ENCODE data around the gene NCLN. TPM values are rescaled to one million over a fixed set of nuclear protein-coding genes. Genes with fewer than 3 reads are reported as not detected.
A peak's percentile ranks its signal among the peaks of the same experiment; 100 is the strongest.

Gene NCLN
- 10 to 100 TPM; 52.1 to 56.0 TPM for total RNA-seq

DNA sequence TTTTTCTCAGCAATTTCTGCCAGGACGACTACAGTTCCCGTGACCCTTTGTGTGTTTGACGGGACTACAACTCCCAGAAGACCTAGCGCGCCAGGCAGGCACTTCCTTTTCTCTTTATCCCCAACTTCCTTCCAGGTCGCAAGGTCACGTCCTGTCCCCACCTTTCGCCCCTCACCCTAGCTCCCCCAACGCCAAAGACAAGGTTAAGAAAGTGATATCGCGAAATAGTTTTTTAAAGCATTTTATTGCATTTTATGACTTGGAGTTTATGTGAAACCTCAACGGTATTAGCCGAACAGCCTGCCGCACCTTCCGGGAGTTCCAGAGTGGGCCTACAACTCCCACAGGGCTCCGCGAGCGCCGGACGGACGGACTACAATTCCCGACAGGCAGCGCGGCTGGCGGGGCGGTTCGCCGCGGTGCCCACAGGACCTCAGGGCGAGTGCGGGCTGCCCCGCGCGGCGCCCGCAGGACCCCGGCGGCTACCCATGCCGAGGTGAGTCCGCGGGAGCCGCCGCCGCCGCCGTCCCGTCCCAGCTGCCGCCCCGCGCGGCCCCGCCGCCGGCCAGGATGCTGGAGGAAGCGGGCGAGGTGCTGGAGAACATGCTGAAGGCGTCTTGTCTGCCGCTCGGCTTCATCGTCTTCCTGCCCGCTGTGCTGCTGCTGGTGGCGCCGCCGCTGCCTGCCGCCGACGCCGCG, at the start of gene NCLN:
Gene NCLN (plus strand): TSS at position 470 of the 699 bp plus-strand sequence. CDS start 101 bp downstream, at position 571.
- H3K4me3 Mint-ChIP-seq = peak within 1 kb of the TSS; percentile 88
- POLR2A ChIA-PET = no interaction called here
- CTCF ChIA-PET = interaction anchor here (2.4 kb wide), 1 partner anchor 39 kb away, joined by 7 read pairs; no protein-coding TSS in a partner anchor
- no peaks in the 10 kb centered on the region for H3K27me3 Mint-ChIP-seq
- H3K36me3 Mint-ChIP-seq (ENCODE audit: low read depth) = peaks cover 40% of the 10 kb centered on the region
- no peaks in the 10 kb centered on the region for H3K9me3 Mint-ChIP-seq
- DNase-seq = peak; percentile 93
- H3K27ac Mint-ChIP-seq = peak within 1 kb of the TSS; percentile 89
- peaks cover 61% of the 10 kb centered on the region for H3K4me1 Mint-ChIP-seq

DNA sequence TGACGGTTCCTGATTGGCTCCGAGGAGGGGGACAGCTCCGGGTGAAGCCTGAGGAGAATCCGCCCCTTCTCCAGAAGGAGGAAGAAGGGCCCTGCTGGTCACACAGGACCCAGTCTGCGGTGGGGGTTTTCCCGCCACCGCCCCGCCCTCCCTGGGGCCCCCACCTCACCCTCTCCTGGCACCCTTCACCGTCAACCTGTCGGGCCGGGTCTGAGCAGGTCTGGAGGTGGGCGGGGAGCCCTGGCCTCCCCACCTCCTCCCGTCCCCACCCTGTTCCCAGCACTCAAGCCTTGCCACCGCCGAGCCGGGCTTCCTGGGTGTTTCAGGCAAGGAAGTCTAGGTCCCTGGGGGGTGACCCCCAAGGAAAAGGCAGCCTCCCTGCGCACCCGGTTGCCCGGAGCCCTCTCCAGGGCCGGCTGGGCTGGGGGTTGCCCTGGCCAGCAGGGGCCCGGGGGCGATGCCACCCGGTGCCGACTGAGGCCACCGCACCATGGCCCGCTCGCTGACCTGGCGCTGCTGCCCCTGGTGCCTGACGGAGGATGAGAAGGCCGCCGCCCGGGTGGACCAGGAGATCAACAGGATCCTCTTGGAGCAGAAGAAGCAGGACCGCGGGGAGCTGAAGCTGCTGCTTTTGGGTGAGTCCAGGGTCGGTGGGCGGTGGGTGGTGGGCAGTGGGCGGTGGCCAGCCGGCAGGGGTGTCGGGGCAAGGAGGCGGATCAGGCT, 49.6 kb upstream of the NCLN start, which contains the start of gene GNA15:
Gene GNA15 (plus strand): TSS at position 73 of the 723 bp plus-strand sequence. CDS start 418 bp downstream, at position 491.
- ChIA-PET CTCF (interaction anchor here (0.9 to 1.3 kb wide), 3 partner anchors 8 to 32 kb away, joined by 3 read pairs; no protein-coding TSS in a partner anchor), POLR2A (interaction anchor here (0.6 kb wide), 1 partner anchor 48 kb away, joined by 3 read pairs; no protein-coding TSS in a partner anchor)
- H3K4me1 Mint-ChIP-seq = peaks cover 55% of the 10 kb centered on the region
- H3K27me3 Mint-ChIP-seq = peaks cover 2% of the 10 kb centered on the region
- peak; percentile 48 for DNase-seq
- H3K36me3 Mint-ChIP-seq (ENCODE audit: low read depth) = peaks cover 17% of the 10 kb centered on the region
- no peaks in the 10 kb centered on the region for H3K9me3 Mint-ChIP-seq
- H3K27ac Mint-ChIP-seq = peak within 1 kb of the TSS; percentile 83
- H3K4me3 Mint-ChIP-seq = peak within 1 kb of the TSS; percentile 75

- no peak for DNase-seq
- ChIA-PET POLR2A (interaction anchor here (0.6 kb wide), 2 partner anchors 42 to 48 kb away, joined by 3 read pairs; partner anchors contain the start of gene S1PR4), CTCF (interaction anchor here (0.7 to 4.5 kb wide), 2 partner anchors 9 to 32 kb away, joined by 3 to 23 read pairs; no protein-coding TSS in a partner anchor)
- H3K27me3 Mint-ChIP-seq = peaks cover 2% of the 10 kb centered on the region
- H3K27ac Mint-ChIP-seq = peak overlapping the region; percentile 83
- H3K36me3 Mint-ChIP-seq (ENCODE audit: low read depth) = peaks cover 17% of the 10 kb centered on the region
- peaks cover 55% of the 10 kb centered on the region for H3K4me1 Mint-ChIP-seq
- H3K9me3 Mint-ChIP-seq = no peaks in the 10 kb centered on the region
- peak overlapping the region; percentile 75 for H3K4me3 Mint-ChIP-seq
Observed at GRCh38 chr19:3136684-3137055, 49.1 kb upstream of the NCLN start.

- H3K4me3 Mint-ChIP-seq = peak overlapping the region; percentile 75
- H3K36me3 Mint-ChIP-seq (ENCODE audit: low read depth) = peaks cover 17% of the 10 kb centered on the region
- POLR2A ChIA-PET = interaction anchor here (0.6 kb wide), 1 partner anchor 42 kb away, joined by 3 read pairs; the partner anchor contains the start of gene S1PR4
- DNase-seq = no peak
- H3K27me3 Mint-ChIP-seq = peaks cover 2% of the 10 kb centered on the region
- CTCF ChIA-PET = interaction anchor here (0.7 to 4.5 kb wide), 4 partner anchors 9 to 33 kb away, joined by 3 to 23 read pairs (median 5); no protein-coding TSS in a partner anchor
- H3K4me1 Mint-ChIP-seq = peaks cover 60% of the 10 kb centered on the region
- no peaks in the 10 kb centered on the region for H3K9me3 Mint-ChIP-seq
- peak overlapping the region; percentile 83 for H3K27ac Mint-ChIP-seq
Observed at GRCh38 chr19:3137119-3137518, 48.6 kb upstream of the NCLN start.

DNA sequence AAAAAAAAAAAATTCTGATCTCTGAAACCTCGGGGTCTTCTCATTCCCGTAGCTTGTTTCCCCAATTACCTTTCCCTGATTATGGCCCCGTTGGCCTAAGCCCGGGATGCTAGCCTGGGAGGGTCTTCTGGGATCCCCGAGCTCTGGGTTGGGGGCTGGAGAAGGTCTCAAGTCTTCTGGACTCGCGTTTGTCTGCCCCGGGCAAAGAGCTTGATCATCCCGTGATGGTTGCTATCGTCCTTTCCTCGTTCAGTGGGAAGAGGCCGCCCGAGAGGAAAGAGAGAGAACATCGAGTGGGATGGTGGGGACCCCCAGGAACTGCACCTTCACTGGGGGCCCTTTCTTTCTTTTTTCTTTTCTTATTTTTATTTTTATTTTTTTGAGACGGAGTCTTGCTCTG, 47.5 kb upstream of the NCLN start:
- ChIA-PET CTCF (interaction anchor here (0.7 to 4.5 kb wide), 5 partner anchors 8 to 62 kb away, joined by 3 to 23 read pairs (median 5); no protein-coding TSS in a partner anchor), POLR2A (interaction anchor here (0.7 kb wide), 1 partner anchor 1392 kb away, joined by 3 read pairs; no protein-coding TSS in a partner anchor)
- Mint-ChIP-seq H3K9me3 (no peaks in the 10 kb centered on the region), H3K27me3 (peaks cover 2% of the 10 kb centered on the region), H3K36me3 (ENCODE audit: low read depth) (peaks cover 17% of the 10 kb centered on the region), H3K27ac (no peak overlapping the region), H3K4me1 (peaks cover 58% of the 10 kb centered on the region), H3K4me3 (no peak overlapping the region)
- DNase-seq = no peak

GRCh38 chr19:3140667-3141038, 45.1 kb upstream of the NCLN start:
- Mint-ChIP-seq H3K27me3 (peaks cover 2% of the 10 kb centered on the region), H3K9me3 (no peaks in the 10 kb centered on the region), H3K4me3 (no peak overlapping the region), H3K4me1 (peaks cover 44% of the 10 kb centered on the region), H3K27ac (peak overlapping the region; percentile 46), H3K36me3 (ENCODE audit: low read depth) (peaks cover 17% of the 10 kb centered on the region)
- POLR2A ChIA-PET = no interaction called here
- CTCF ChIA-PET = interaction anchor here (0.5 to 4.5 kb wide), 5 partner anchors 11 to 297 kb away, joined by 3 to 23 read pairs (median 3); no protein-coding TSS in a partner anchor
- DNase-seq = no peak

GRCh38 chr19:3142292-3142670, 43.4 kb upstream of the NCLN start:
- ChIA-PET POLR2A (no interaction called here), CTCF (interaction anchor here (0.9 to 2.3 kb wide), 6 partner anchors 9 to 192 kb away, joined by 3 to 8 read pairs (median 3); no protein-coding TSS in a partner anchor)
- Mint-ChIP-seq H3K9me3 (no peaks in the 10 kb centered on the region), H3K36me3 (ENCODE audit: low read depth) (peaks cover 18% of the 10 kb centered on the region), H3K4me1 (peaks cover 46% of the 10 kb centered on the region), H3K27me3 (no peaks in the 10 kb centered on the region), H3K27ac (peak overlapping the region; percentile 78), H3K4me3 (no peak overlapping the region)
- no peak for DNase-seq

DNA sequence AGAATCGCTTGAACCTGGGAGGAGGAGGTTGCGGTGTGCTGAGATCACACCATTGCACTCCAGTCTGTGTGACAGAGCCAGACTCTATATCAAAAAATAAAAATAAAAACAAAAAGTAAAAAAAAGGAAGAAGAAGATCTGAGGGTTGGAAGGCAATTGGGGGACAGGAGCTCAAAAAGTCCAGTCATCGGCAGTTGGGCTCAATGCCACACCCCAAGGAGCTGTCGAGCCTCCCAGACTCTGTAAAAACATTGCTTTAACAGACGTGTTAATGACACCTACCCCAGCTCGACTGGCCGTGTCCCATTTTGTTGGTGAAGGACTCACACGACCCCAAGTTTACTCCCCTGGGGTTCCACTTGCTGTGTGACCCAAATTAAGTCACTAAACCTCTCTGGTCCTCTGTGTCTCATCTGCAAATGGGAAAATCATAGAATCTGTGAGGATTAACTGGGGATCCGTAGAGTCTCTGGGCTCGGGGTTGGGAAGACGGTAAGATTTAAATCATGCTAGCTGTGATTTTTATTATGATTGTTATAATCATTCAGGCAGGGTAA, 42.9 kb upstream of the NCLN start:
- peaks cover 17% of the 10 kb centered on the region for H3K36me3 Mint-ChIP-seq (ENCODE audit: low read depth)
- POLR2A ChIA-PET = no interaction called here

GRCh38 chr19:3145909-3146676, 39.6 kb upstream of the NCLN start:
- peaks cover 27% of the 10 kb centered on the region for H3K36me3 Mint-ChIP-seq (ENCODE audit: low read depth)
- POLR2A ChIA-PET = no interaction called here
- CTCF ChIA-PET = interaction anchor here (0.6 to 1.6 kb wide), 6 partner anchors 8 to 285 kb away, joined by 3 to 7 read pairs (median 4); partner anchors contain the start of genes GNA15 and NCLN

More for the DNA sequence above, 42.9 kb upstream of the NCLN start:
- H3K4me3 Mint-ChIP-seq = no peak overlapping the region
- H3K9me3 Mint-ChIP-seq = no peaks in the 10 kb centered on the region
- H3K4me1 Mint-ChIP-seq = peaks cover 42% of the 10 kb centered on the region
- CTCF ChIA-PET = interaction anchor here (0.9 to 2.3 kb wide), 4 partner anchors 9 to 192 kb away, joined by 3 to 8 read pairs (median 4); no protein-coding TSS in a partner anchor
- H3K27me3 Mint-ChIP-seq = no peaks in the 10 kb centered on the region
- peak overlapping the region; percentile 78 for H3K27ac Mint-ChIP-seq
- no peak for DNase-seq

DNA sequence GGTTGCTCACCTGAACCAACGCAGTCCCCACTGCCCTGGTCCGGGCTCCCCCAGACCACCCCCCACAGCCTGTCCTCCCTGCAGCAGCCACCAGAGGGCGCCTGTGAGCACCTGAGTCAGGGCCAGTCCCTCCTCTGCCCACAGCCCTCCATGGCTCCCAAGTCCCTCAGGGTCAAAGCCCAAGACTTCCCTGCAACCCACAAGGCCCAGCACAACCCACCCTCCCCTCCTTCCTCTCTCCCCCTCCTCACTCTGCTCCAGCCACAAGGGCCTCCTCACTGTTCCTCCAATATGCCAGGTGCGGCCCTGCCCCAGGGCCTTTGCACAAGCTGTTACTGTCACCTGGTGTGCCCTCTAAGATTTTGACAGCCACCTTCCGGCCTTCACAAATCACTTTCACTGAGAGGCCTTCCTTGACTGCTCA, 39.0 kb upstream of the NCLN start:
- POLR2A ChIA-PET = no interaction called here
- Mint-ChIP-seq H3K27me3 (no peaks in the 10 kb centered on the region), H3K27ac (peak overlapping the region; percentile 13), H3K4me1 (peaks cover 26% of the 10 kb centered on the region), H3K4me3 (no peak overlapping the region), H3K36me3 (ENCODE audit: low read depth) (peaks cover 27% of the 10 kb centered on the region), H3K9me3 (no peaks in the 10 kb centered on the region)
- CTCF ChIA-PET = interaction anchor here (0.6 to 1.6 kb wide), 8 partner anchors 9 to 285 kb away, joined by 3 to 7 read pairs (median 4); partner anchors contain the start of genes GNA15 and NCLN
- DNase-seq = peak; percentile 64

More at GRCh38 chr19:3145909-3146676, 39.6 kb upstream of the NCLN start:
- no peaks in the 10 kb centered on the region for H3K27me3 Mint-ChIP-seq
- no peak overlapping the region for H3K4me3 Mint-ChIP-seq
- H3K4me1 Mint-ChIP-seq = peaks cover 31% of the 10 kb centered on the region
- no peak for DNase-seq
- H3K9me3 Mint-ChIP-seq = no peaks in the 10 kb centered on the region
- peak overlapping the region; percentile 13 for H3K27ac Mint-ChIP-seq

DNA sequence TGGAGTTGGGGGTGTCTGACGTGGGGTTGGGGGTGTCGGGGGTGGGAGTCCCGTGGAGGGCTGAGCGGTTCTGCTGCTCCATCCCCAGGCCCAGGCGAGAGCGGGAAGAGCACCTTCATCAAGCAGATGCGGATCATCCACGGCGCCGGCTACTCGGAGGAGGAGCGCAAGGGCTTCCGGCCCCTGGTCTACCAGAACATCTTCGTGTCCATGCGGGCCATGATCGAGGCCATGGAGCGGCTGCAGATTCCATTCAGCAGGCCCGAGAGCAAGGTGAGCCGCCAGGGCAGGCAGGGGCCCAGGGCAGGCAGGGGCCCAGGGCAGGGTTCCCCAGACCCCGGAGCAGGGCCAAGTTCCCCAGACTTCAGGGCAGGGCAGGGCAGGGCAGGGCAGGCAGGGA, 37.2 kb upstream of the NCLN start:
- Mint-ChIP-seq H3K9me3 (no peaks in the 10 kb centered on the region), H3K4me3 (no peak overlapping the region), H3K27me3 (no peaks in the 10 kb centered on the region), H3K27ac (no peak overlapping the region), H3K36me3 (ENCODE audit: low read depth) (peaks cover 27% of the 10 kb centered on the region), H3K4me1 (peaks cover 13% of the 10 kb centered on the region)
- no peak for DNase-seq
- ChIA-PET POLR2A (no interaction called here), CTCF (no interaction called here)

DNA sequence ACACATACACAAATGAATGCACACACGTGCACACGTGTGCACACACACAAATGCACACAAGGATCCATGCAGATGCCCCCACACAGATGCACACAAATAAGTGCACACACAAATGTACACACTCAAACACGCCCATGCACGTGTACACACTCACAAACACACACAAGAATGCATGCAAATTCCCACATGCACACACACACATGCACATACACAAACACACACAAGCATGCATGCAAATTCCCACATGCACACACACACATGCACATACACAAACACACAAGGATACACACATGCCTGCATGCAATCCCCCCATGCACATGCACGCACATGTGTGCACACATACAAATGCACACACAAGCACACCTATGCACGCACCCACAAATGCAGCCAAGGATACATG, 36.6 kb upstream of the NCLN start:
- Mint-ChIP-seq H3K4me1 (peaks cover 13% of the 10 kb centered on the region), H3K27ac (no peak overlapping the region), H3K36me3 (ENCODE audit: low read depth) (peaks cover 27% of the 10 kb centered on the region), H3K27me3 (no peaks in the 10 kb centered on the region), H3K9me3 (no peaks in the 10 kb centered on the region), H3K4me3 (no peak overlapping the region)
- POLR2A ChIA-PET = no interaction called here
- CTCF ChIA-PET = no interaction called here
- DNase-seq = no peak

All from activated CD4-positive, alpha-beta T cell treated with anti-CD3 and anti-CD28 coated beads, Interleukin-2, amount 10 ng/mL, durations not matched to agents 7 days and 5 days (primary cell).